ENCODE data around the gene DTX3. TPM values are rescaled to one million over a fixed set of nuclear protein-coding genes. Genes with fewer than 3 reads are reported as not detected.

The DTX3 gene
- total RNA-seq, 1 experiment from 2014 or later, result 0.37 TPM

GRCh38 chr12:57558864-57559263 lies 45.8 kb upstream of the DTX3 start:
- Histone ChIP-seq H3K27ac (ENCODE audit: low read depth, low read length) (no peak overlapping the region), H3K9me2 (ENCODE audit: insufficient read depth) (no peaks in the 10 kb centered on the region), H2AFZ (ENCODE audit: low read depth, low read length, poor library complexity, severe bottlenecking) (no peak overlapping the region), H3K4me3 (replicated peaks in 1 of 2; ENCODE audit: low read depth in 1 of 2, low read length in 2 of 2) (no peak overlapping the region), H3K36me3 (ENCODE audit: control insufficient read depth in 1 of 2, insufficient read depth in 2 of 2, low read length in 2 of 2) (no peaks in the 10 kb centered on the region), H3K9me3 (ENCODE audit: control insufficient read depth in 1 of 2, insufficient read depth in 1 of 2, low read depth in 1 of 2, low read length in 2 of 2) (no peaks in the 10 kb centered on the region), H4K20me1 (ENCODE audit: insufficient read depth) (no peaks in the 10 kb centered on the region), H3K27me3 (ENCODE audit: insufficient read depth, low read length) (no peaks in the 10 kb centered on the region), H3K4me1 (ENCODE audit: control insufficient read depth in 1 of 2, insufficient read depth in 2 of 2, low read length in 2 of 2) (peaks cover 9 to 16% of the 10 kb centered on the region in 2 experiments), H3K79me2 (ENCODE audit: insufficient read depth, low read length) (no peaks in the 10 kb centered on the region), H3K9ac (ENCODE audit: low read length) (no peak overlapping the region), H3K4me2 (ENCODE audit: low read length) (no peak overlapping the region)
- ChIA-PET POLR2A (no interaction called here), RAD21 (ENCODE audit: low non-redundant PET in 1 of 2, low total read pairs in 2 of 2, uncharacterized antibody in 2 of 2, unreplicated experiment in 2 of 2) (no interaction called here), CTCF (interaction anchor here (1.6 kb wide), 1 partner anchor 25 kb away, joined by 4 read pairs; no protein-coding TSS in a partner anchor)
- no peak for TF ChIP-seq JUND (IDR thresholded peaks at IDR 0.05)
- no peak for TF ChIP-seq ATF3 (IDR thresholded peaks at IDR 0.05)
- no peak for TF ChIP-seq POLR2A (IDR thresholded peaks at IDR 0.05; ENCODE audit: borderline replicate concordance, extremely low read depth, insufficient read depth, insufficient read length)
- TF ChIP-seq EGR1 (IDR thresholded peaks at IDR 0.05; ENCODE audit: low read depth), result no peak
- TF ChIP-seq ZBTB33 (IDR thresholded peaks at IDR 0.05; ENCODE audit: extremely low read depth, insufficient replicate concordance, low read length), result no peak
- no peak for TF ChIP-seq RAD21 (IDR thresholded peaks at IDR 0.05; ENCODE audit: low read depth)
- TF ChIP-seq SRF (IDR thresholded peaks at IDR 0.05; ENCODE audit: low read depth), result no peak
- no peak for TF ChIP-seq YY1 (IDR thresholded peaks at IDR 0.05; ENCODE audit: extremely low read depth, insufficient replicate concordance, low read depth, low read length)
- no peak for TF ChIP-seq CBX3 (IDR thresholded peaks at IDR 0.05; ENCODE audit: low read depth)
- TF ChIP-seq CTCF (IDR thresholded peaks at IDR 0.05 in 2 of 3, conservative IDR thresholded peaks at IDR 0.05 in 1 of 3; ENCODE audit: borderline replicate concordance in 1 of 3, insufficient read depth in 1 of 3, low read depth in 2 of 3, low read length in 2 of 3), result no peak
- no peak for TF ChIP-seq FOSL1 (IDR thresholded peaks at IDR 0.05; ENCODE audit: low read depth)
- TF ChIP-seq POLR2AphosphoS5 (IDR thresholded peaks at IDR 0.05; ENCODE audit: low read depth, low read length), result no peak
- no peak for TF ChIP-seq ELF1 (IDR thresholded peaks at IDR 0.05; ENCODE audit: borderline replicate concordance, low read depth)
- TF ChIP-seq CEBPB (IDR thresholded peaks at IDR 0.05; ENCODE audit: low read depth), result no peak
- TF ChIP-seq TCF7L2 (IDR thresholded peaks at IDR 0.05; ENCODE audit: borderline replicate concordance, extremely low read depth, insufficient read depth, insufficient read length), result no peak
- TF ChIP-seq EZH2phosphoT487 (IDR thresholded peaks at IDR 0.05; ENCODE audit: borderline replicate concordance), result no peak
- TF ChIP-seq EZH2 (IDR thresholded peaks at IDR 0.05), result no peak
- DNase-seq (ENCODE audit: low read depth, low spot score), result no peak
- intact Hi-C loops (cut with micrococcal nuclease), result no loop called here
- no peak for ATAC-seq
- BruUV-seq (replicated peaks), result no TSS peak

Measured in HCT116 (cell line).